Gastrocnemius medialis (tissue), 4 donors: ENCODE results near the gene XXYLT1. TPM values are rescaled to one million over a fixed set of nuclear protein-coding genes. Genes with fewer than 3 reads are reported as not detected.
A peak's percentile ranks its signal among the peaks of the same experiment; 100 is the strongest.

Experiments used
- ATAC-seq, 2 donors: fragments of 150-250 bp; one replicate each; pipeline ENCODE4 v1.9.1; 2016
- DNase-seq, 2 donors: peaks; one replicate each; pipeline ENCODE4 v3.0.0-alpha.2; 2019
- H3K27ac ChIP-seq, 4 donors: fragments of 200-600 bp; sonication (generic); 1 replicate in 1 of 4; 2 replicates in 3 of 4; pipeline ENCODE4 v1.5.1; 2016 to 2018; ENCODE audit warnings: mild to moderate bottlenecking in 2 of 4, moderate library complexity in 1 of 4
- H3K27me3 ChIP-seq, 3 donors: fragments of 200-600 bp; sonication (generic) in 2 of 3; 1 replicate in 1 of 3; 2 replicates in 2 of 3; pipeline versions ENCODE4 v1.5.1 to v1.6.0; 2016 to 2019; ENCODE audit warnings: mild to moderate bottlenecking in 1 of 3, moderate library complexity in 1 of 3
- H3K36me3 ChIP-seq, 2 donors: fragments of 200-600 bp; sonication (generic) in 1 of 2; one replicate each; pipeline ENCODE4 v1.5.1; 2017 to 2018
- H3K4me1 ChIP-seq, 2 donors: fragments of 200-600 bp; sonication (generic) in 1 of 2; one replicate each; pipeline ENCODE4 v1.5.1; 2016 to 2017; ENCODE audit warnings: mild to moderate bottlenecking in 2 of 2
- H3K4me3 ChIP-seq, 4 donors: fragments of 200-600 bp; sonication (generic) in 3 of 4; 1 replicate in 1 of 4; 2 replicates in 3 of 4; pipeline ENCODE4 v1.5.1; 2016 to 2019; ENCODE audit warnings: mild to moderate bottlenecking in 2 of 4
- H3K9me3 ChIP-seq, 3 donors: fragments of 200-600 bp; sonication (generic) in 2 of 3; 1 replicate in 1 of 3; 2 replicates in 2 of 3; pipeline ENCODE4 v1.5.1; 2016 to 2019
- POLR2A ChIP-seq, 2 donors: fragments of 450-650 bp; IDR thresholded peaks; one replicate each; pipeline ENCODE4 v1.6.1; 2017; ENCODE audit warnings: antibody characterized with exemption in 2 of 2, mild to moderate bottlenecking in 2 of 2, moderate library complexity in 2 of 2
- in situ Hi-C, 4 donors: fragments of 200-750 bp; cut with MboI; loops; one replicate each; pipeline versions ENCODE4 v1.15.0 to v1.8.0; 2017; ENCODE audit warnings: low sequenced_read_pairs in 4 of 4
- intact Hi-C: fragments of 100-400 bp; cut with DNase I; formaldehyde crosslinking; loops from one replicate; pipeline ENCODE4 v1.15.1; 2023; ENCODE audit warnings: low total_unique reads
- total RNA-seq, 4 donors: library from RNA; depleted of rRNA; stranded (reverse); fragments of >200 nt; gene quantifications; one replicate each; pipeline versions ENCODE4 v1.1.0 to v1.2.3, GENCODE V29; 2016
- TF ChIP-seq, protein P1 (sequence below), 5 experiments: fragments of 450-650 bp in 3 of 5; fragments of 200-600 bp in 2 of 5; sonication (generic) in 2 of 5; IDR thresholded peaks in 4 of 5; conservative IDR thresholded peaks in 1 of 5; 1 replicate in 4 of 5; 2 replicates in 1 of 5; pipeline ENCODE4 v1.5.1; 2016 to 2019; ENCODE audit warnings: antibody characterized with exemption in 5 of 5, mild to moderate bottlenecking in 3 of 5, moderate library complexity in 3 of 5

XXYLT1 gene
- total RNA-seq, 4 donors from 2014 or later, result 0.87 to 3.1 (median 1.3) TPM

DNA sequence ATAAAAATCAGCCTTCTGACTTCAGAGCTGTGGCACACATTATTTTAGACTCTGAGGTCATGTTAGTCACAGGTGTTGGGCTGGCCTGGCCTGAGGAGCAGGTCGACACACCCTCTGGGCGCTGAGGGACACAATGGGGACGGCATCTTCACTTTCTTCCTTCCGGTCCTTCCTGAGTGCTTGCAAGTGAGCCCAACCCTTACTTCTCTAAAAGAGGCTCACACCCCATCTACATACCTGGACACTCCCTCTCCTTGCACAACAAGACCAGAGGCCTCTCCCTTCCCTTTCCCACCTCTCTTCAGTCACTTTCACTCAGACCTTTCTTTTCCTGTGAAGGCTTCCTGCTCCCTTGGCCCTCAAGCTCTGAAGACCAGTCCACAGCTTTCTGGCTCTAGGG is 85.4 kb downstream of the XXYLT1 start:
- Histone ChIP-seq H3K36me3 (no peaks in the 10 kb centered on the region), H3K27ac (no peak overlapping the region), H3K4me1 (peaks cover 12 to 55% of the 10 kb centered on the region in 2 donors), H3K4me3 (no peak overlapping the region), H3K27me3 (no peaks in the 10 kb centered on the region), H3K9me3 (no peaks in the 10 kb centered on the region)
- ATAC-seq, result no peak
- TF ChIP-seq POLR2A (IDR thresholded peaks at IDR 0.05), result no peak
- TF ChIP-seq, protein P1, sequence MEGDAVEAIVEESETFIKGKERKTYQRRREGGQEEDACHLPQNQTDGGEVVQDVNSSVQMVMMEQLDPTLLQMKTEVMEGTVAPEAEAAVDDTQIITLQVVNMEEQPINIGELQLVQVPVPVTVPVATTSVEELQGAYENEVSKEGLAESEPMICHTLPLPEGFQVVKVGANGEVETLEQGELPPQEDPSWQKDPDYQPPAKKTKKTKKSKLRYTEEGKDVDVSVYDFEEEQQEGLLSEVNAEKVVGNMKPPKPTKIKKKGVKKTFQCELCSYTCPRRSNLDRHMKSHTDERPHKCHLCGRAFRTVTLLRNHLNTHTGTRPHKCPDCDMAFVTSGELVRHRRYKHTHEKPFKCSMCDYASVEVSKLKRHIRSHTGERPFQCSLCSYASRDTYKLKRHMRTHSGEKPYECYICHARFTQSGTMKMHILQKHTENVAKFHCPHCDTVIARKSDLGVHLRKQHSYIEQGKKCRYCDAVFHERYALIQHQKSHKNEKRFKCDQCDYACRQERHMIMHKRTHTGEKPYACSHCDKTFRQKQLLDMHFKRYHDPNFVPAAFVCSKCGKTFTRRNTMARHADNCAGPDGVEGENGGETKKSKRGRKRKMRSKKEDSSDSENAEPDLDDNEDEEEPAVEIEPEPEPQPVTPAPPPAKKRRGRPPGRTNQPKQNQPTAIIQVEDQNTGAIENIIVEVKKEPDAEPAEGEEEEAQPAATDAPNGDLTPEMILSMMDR (IDR thresholded peaks at IDR 0.05 in 4 of 5, conservative IDR thresholded peaks at IDR 0.05 in 1 of 5), result no peak
- intact Hi-C loops, result no loop called here
- in situ Hi-C loops, result no loop called here
- no peak for DNase-seq

DNA sequence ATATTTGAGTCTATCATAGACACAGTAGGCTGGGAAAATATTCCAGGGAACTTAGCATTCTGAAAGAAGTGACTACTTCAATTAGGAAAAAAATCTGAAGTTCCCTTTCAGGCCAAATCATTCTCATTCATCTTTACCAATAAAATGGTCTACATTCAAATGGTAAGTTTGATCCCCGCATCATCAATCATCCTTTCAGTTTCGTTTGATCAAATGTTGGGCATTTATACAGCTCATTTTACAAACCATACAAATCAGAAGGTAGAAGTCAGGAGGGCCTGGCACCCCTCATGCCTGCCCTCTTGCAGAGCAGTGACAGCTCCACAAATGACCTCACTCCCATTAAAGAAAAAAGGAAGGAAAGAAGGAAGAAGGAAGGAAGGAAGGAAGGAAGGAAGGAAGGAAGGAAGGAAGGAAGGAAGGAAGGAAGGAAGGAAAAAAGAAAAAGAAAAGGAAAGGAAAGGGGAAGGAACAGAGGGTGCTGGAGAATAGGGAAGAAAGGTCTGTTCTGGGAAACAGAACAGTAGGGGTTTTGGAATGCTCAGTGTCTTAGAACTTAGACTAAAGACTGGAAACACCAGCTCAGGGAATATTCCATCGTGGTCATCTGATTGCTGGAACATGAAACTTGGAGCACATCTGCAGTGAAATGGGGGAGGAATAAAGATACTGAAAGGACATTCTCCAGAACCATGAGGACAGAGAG is 86.1 kb downstream of the XXYLT1 start:
- Histone ChIP-seq H3K9me3 (no peaks in the 10 kb centered on the region), H3K27ac (no peak overlapping the region), H3K27me3 (no peaks in the 10 kb centered on the region), H3K4me3 (no peak overlapping the region), H3K4me1 (peaks cover 12 to 55% of the 10 kb centered on the region in 2 donors), H3K36me3 (no peaks in the 10 kb centered on the region)
- TF ChIP-seq POLR2A (IDR thresholded peaks at IDR 0.05), result no peak
- TF ChIP-seq, protein P1 (IDR thresholded peaks at IDR 0.05 in 4 of 5, conservative IDR thresholded peaks at IDR 0.05 in 1 of 5), result no peak
- intact Hi-C loops (no loop called here), in situ Hi-C loops (no loop called here)
- no peak for ATAC-seq
- no peak for DNase-seq

DNA sequence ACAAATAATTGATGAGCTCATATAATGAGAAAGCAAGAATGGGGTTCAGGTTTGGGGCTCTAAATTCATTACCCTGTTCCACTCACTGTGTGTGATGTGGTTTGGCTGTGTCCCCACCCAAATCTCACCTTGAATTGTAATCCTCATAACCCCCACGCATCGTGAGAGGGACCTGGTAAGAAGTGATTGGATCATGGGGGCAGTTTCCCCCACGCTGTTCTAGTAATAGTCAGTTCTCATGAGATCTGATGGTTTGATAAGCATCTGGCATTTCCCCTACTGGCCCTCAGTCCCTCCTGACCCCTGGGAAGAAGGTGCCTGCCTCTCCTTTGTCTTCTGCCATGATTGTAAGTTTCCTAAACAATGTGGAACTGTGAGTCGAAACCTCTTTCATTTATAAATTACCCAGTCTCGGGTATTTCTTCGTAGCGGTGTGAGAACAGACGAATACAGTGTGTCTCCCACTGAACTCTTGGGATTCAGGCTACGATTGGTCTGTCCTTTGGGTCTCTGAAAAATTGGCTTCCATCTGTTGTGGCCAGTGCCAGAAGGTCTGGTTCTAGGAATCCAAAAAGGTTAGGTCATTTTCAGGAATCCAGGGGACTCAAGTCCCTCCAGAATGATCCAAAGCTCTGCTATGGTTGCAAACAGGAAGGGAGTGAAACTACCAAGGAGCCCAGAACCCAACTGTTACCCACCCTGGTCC is 87.7 kb downstream of the XXYLT1 start:
- peak overlapping the region in 3 of 4 donors; percentile 67 to 70 (median 68) for H3K27ac ChIP-seq
- no peaks in the 10 kb centered on the region for H3K27me3 ChIP-seq
- DNase-seq (no peak), ATAC-seq (no peak)
- no peaks in the 10 kb centered on the region for H3K36me3 ChIP-seq
- peaks cover 9 to 69% of the 10 kb centered on the region in 2 donors for H3K4me1 ChIP-seq
- intact Hi-C loops (no loop called here), in situ Hi-C loops (no loop called here)
- H3K9me3 ChIP-seq, result no peaks in the 10 kb centered on the region
- H3K4me3 ChIP-seq, result no peak overlapping the region
- TF ChIP-seq POLR2A (IDR thresholded peaks at IDR 0.05), result no peak
- TF ChIP-seq, protein P1 (IDR thresholded peaks at IDR 0.05 in 4 of 5, conservative IDR thresholded peaks at IDR 0.05 in 1 of 5), result no peak

DNA sequence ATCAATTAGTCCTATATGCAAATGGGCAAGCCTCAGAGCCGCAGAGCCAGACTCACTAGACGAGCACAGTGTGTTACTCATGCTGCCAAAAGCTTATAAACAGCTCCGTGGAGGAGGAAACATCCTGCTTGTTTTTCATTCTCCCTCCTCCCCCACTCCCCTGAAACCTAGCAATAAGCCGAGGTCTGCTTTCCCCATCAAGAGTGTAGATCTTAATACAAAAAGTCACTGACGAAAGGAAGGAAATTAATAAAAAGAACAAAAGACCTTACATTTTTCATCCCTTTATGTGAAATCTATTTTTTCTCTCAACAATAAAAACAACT is 88.5 kb downstream of the XXYLT1 start:
- no peaks in the 10 kb centered on the region for H3K9me3 ChIP-seq
- no peak overlapping the region for H3K4me3 ChIP-seq
- intact Hi-C loops, result no loop called here
- H3K36me3 ChIP-seq, result no peaks in the 10 kb centered on the region
- H3K4me1 ChIP-seq, result peaks cover 2 to 61% of the 10 kb centered on the region in 2 donors
- in situ Hi-C loops, result no loop called here
- DNase-seq (no peak), ATAC-seq (peak; percentile 41 to 65)
- H3K27me3 ChIP-seq, result no peaks in the 10 kb centered on the region
- peak overlapping the region in 3 of 4 donors; percentile 67 to 70 (median 68) for H3K27ac ChIP-seq
- no peak for TF ChIP-seq POLR2A (IDR thresholded peaks at IDR 0.05)
- TF ChIP-seq, protein P1 (IDR thresholded peaks at IDR 0.05 in 4 of 5, conservative IDR thresholded peaks at IDR 0.05 in 1 of 5), result no peak
